SK-N-MC (cell line): ENCODE measurements around the gene KLF7.
A peak's percentile ranks its signal among the peaks of the same experiment; 100 is the strongest.

ENCODE experiments used
- DNase-seq: peaks from one replicate; pipeline ENCODE4 v3.0.0-alpha.2; 2011; ENCODE audit warnings: low read depth, low spot score
- H3K27ac ChIP-seq: fragments of 200-600 bp; sonication (generic); 2 replicates; pipeline ENCODE4 v1.5.1; 2016; ENCODE audit warnings: mixed run types
- H3K36me3 ChIP-seq: fragments of 200-600 bp; sonication (generic); 2 replicates; pipeline ENCODE4 v1.6.1; 2017; ENCODE audit warnings: antibody characterized with exemption, low read length, mixed read lengths; ENCODE audit not compliant: insufficient read depth
- H3K4me3 ChIP-seq: fragments of 200-600 bp; sonication (generic); 2 replicates; pipeline ENCODE4 v1.5.1; 2016
- H3K9ac ChIP-seq: fragments of 200-600 bp; sonication (generic); 2 replicates; pipeline ENCODE4 v1.8.0; 2017; ENCODE audit warnings: mixed run types, mixed read lengths; ENCODE audit not compliant: insufficient read length
- H3K9me3 ChIP-seq: fragments of 200-600 bp; sonication (generic); 2 replicates; pipeline ENCODE4 v1.6.1; 2017; ENCODE audit warnings: low read depth, mild to moderate bottlenecking, antibody characterized with exemption, low read length, moderate library complexity, mixed read lengths
- EZH2 ChIP-seq: fragments of 200-600 bp; sonication (generic); IDR thresholded peaks from one replicate; pipeline ENCODE4 v1.6.1; 2017; ENCODE audit warnings: antibody characterized with exemption
- FOXP2 ChIP-seq: optimal IDR thresholded peaks from 2 replicates; pipeline ENCODE3; 2011; ENCODE audit warnings: mild to moderate bottlenecking, moderate library complexity; ENCODE audit not compliant: insufficient read depth; ENCODE audit errors: extremely low read length, control extremely low read depth
- POLR2AphosphoS5 ChIP-seq: IDR thresholded peaks from 2 replicates; pipeline ENCODE4 v1.6.1; 2012; ENCODE audit warnings: mild to moderate bottlenecking, low read depth, low read length, borderline replicate concordance

Gene KLF7

GRCh38 chr2:207137596-207138337 lies 28.0 kb downstream of the KLF7 start:
- Histone ChIP-seq H3K9me3 (no peaks in the 10 kb centered on the region), H3K27ac (peak overlapping the region; percentile 43; the same call in 1 of the 2 replicates), H3K36me3 (no peaks in the 10 kb centered on the region; the same call in 1 of the 2 replicates), H3K4me3 (no peak overlapping the region), H3K9ac (no peak overlapping the region)
- TF ChIP-seq EZH2 (no peak), POLR2AphosphoS5 (no peak), FOXP2 (no peak)
- DNase-seq, result no peak

DNA sequence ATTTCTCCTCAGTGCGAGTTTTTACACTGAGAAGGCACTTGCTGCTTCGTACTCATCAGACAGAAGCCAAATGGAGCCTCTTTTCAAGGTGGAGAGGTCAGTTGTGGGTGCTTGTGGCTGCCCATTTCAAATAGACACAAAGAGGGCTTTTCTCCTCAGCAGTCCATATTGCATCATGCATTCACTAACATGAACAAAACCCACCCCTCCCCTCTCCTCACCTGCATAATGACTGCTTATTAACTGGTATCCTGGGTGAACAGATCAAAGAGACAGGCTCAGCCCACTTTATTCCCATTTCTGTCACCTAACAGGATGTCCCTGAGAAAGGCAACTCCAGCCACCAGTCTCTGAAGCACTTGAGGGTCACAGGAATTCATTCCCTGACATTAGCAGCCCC lies 28.9 kb downstream of the KLF7 start:
- TF ChIP-seq POLR2AphosphoS5 (no peak), FOXP2 (no peak), EZH2 (no peak)
- Histone ChIP-seq H3K9ac (no peak overlapping the region), H3K27ac (no peak overlapping the region), H3K36me3 (no peaks in the 10 kb centered on the region; the same call in 1 of the 2 replicates), H3K4me3 (no peak overlapping the region), H3K9me3 (no peaks in the 10 kb centered on the region)
- no peak for DNase-seq

GRCh38 chr2:207135801-207136457 lies 29.8 kb downstream of the KLF7 start:
- TF ChIP-seq EZH2 (no peak), POLR2AphosphoS5 (no peak), FOXP2 (no peak)
- Histone ChIP-seq H3K9ac (no peak overlapping the region), H3K9me3 (no peaks in the 10 kb centered on the region), H3K4me3 (no peak overlapping the region), H3K36me3 (no peaks in the 10 kb centered on the region; the same call in 1 of the 2 replicates), H3K27ac (peak overlapping the region; percentile 48)
- DNase-seq, result no peak

DNA sequence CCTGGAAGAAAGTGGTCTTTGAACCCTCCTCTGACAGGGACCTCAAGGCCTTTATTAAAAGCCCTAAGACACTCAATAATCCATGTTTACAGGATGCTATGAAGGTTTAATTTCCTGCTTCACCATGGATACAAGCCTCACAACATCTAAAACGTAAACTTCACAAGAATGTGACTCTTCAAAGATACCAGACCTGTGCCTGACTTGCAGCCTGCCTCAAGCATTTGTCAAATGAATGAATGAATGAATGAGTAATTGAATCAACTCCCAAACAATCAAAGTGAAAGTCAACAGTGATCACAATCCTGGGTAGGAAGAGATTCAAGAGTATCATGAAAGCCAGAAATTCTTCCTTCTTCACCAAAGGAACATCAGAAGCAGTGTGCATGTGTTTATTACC lies 30.4 kb downstream of the KLF7 start:
- Histone ChIP-seq H3K27ac (peak overlapping the region; percentile 48), H3K9me3 (no peaks in the 10 kb centered on the region), H3K4me3 (no peak overlapping the region), H3K9ac (no peak overlapping the region), H3K36me3 (no peaks in the 10 kb centered on the region; the same call in 1 of the 2 replicates)
- no peak for TF ChIP-seq FOXP2
- no peak for TF ChIP-seq POLR2AphosphoS5
- no peak for TF ChIP-seq EZH2
- no peak for DNase-seq

DNA sequence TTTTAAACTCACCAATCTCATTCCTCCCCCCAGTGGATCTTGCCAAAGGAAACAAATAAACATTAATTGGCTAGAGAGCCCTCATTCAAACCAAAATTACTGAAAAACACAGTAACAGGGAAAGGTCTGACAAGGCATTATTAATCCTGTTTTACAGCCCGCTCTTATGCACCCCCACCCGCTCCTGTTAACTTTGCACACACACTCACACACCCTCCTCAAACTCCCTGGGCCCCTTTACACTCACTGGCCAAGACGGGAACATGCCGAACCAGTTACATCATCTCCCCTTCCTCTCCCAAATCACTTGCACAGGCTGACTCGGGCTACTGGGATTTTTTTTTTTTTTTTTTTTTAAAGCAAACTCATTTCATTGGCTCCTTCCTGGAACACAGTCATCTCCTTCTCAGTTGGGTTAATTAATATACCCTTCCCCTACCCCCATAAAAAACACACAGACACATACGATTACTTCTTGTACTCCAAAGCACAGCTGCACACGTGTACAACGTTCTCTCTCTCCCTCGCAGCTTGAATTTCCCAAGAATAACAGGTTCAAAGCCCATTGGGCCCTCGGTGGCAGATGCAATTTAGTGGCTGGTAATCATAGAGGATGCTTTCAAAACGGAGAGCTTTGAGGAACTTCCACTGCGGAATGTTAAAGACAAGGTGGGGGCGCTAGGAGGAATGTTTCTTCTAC lies 31.8 kb downstream of the KLF7 start:
- no peaks in the 10 kb centered on the region for H3K9me3 ChIP-seq
- TF ChIP-seq FOXP2 (peak; percentile 82), EZH2 (no peak)
- peak overlapping the region; percentile 65 for H3K4me3 ChIP-seq
- H3K9ac ChIP-seq, result peak overlapping the region; percentile 67
- no peaks in the 10 kb centered on the region; the same call in 1 of the 2 replicates for H3K36me3 ChIP-seq
- DNase-seq, result peak; percentile 77
- peak overlapping the region; percentile 92 for H3K27ac ChIP-seq

GRCh38 chr2:207133458-207133819 lies 32.3 kb downstream of the KLF7 start:
- Histone ChIP-seq H3K36me3 (peaks cover under 1% of the 10 kb centered on the region; the same call in 1 of the 2 replicates), H3K9ac (peak overlapping the region; percentile 67), H3K27ac (peak overlapping the region; percentile 92), H3K9me3 (peaks cover under 1% of the 10 kb centered on the region; the same call in 1 of the 2 replicates), H3K4me3 (peak overlapping the region; percentile 65)
- TF ChIP-seq EZH2 (no peak), FOXP2 (no peak), POLR2AphosphoS5 (no peak)
- no peak for DNase-seq

- TF ChIP-seq POLR2AphosphoS5 (no peak), FOXP2 (no peak), EZH2 (no peak)
- H3K36me3 ChIP-seq, result peaks cover 12% of the 10 kb centered on the region
- H3K9me3 ChIP-seq, result peaks cover 4% of the 10 kb centered on the region
- H3K9ac ChIP-seq, result no peak overlapping the region
- peak overlapping the region; percentile 44; the same call in 1 of the 2 replicates for H3K27ac ChIP-seq
- no peak overlapping the region for H3K4me3 ChIP-seq
- no peak for DNase-seq
Measured at GRCh38 chr2:207132019-207132418, 33.7 kb downstream of the KLF7 start.

DNA sequence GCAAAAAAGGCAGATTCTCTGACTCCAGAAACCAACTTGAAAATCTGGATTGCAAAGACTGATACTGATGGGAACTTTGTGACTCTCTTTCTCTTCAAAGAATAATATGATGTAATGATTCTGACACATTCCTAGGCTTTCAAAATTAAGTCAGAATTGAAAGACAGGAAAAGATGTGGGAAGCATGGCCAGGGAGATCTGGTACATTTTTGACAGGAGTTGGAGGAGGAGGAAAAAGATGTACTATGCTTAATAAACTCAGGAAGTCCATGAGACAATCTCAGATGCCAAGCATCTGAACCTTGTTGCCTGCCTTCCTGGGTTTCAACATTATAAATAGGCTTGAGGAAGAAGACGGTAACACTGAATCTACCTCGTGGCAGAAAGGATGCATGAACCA lies 34.2 kb downstream of the KLF7 start:
- Histone ChIP-seq H3K9ac (no peak overlapping the region), H3K9me3 (peaks cover 4% of the 10 kb centered on the region), H3K27ac (no peak overlapping the region), H3K36me3 (peaks cover 12% of the 10 kb centered on the region), H3K4me3 (no peak overlapping the region)
- no peak for TF ChIP-seq FOXP2
- no peak for TF ChIP-seq EZH2
- TF ChIP-seq POLR2AphosphoS5, result no peak
- DNase-seq, result no peak
